ENCODE measurements around the gene CCDC88C.

- TF ChIP-seq CTCF (IDR thresholded peaks at IDR 0.05; ENCODE audit: extremely low read depth in 1 of 2, insufficient read depth in 1 of 2, low read depth in 1 of 2, low read length in 2 of 2) (no peak), POLR2A (IDR thresholded peaks at IDR 0.05; ENCODE audit: low read depth, low read length) (no peak), POLR2AphosphoS5 (IDR thresholded peaks at IDR 0.05; ENCODE audit: insufficient read depth, low read depth, low read length) (no peak), FOS (IDR thresholded peaks at IDR 0.05; ENCODE audit: borderline replicate concordance, insufficient read depth, low read length) (no peak), JUN (IDR thresholded peaks at IDR 0.05; ENCODE audit: borderline replicate concordance, insufficient read depth, insufficient read length, low read depth) (no peak), EZH2 (IDR thresholded peaks at IDR 0.05; ENCODE audit: borderline replicate concordance, low read depth, low read length, severe bottlenecking) (no peak)
These were observed 47.1 kb upstream of the CCDC88C start for GRCh38 chr14:91464615-91465205.

Data from endothelial cell of umbilical vein (primary cell).